H1 (cell line): ENCODE results near the gene ALPG. TPM values are rescaled to one million over a fixed set of nuclear protein-coding genes. Genes with fewer than 3 reads are reported as not detected.

Experiments
- ATF3 ChIP-seq: IDR thresholded peaks from 2 replicates; pipeline ENCODE4 v1.6.1; 2011; ENCODE audit warnings: low read depth, mild to moderate bottlenecking, low read length; ENCODE audit not compliant: insufficient read depth
- CBX8 ChIP-seq: fragments of 300-800, 300-1000 bp; sonication (generic); IDR thresholded peaks from 2 replicates; pipeline ENCODE4 v1.7.1; 2016; ENCODE audit warnings: low read depth, low read length, borderline replicate concordance
- E2F6 ChIP-seq: IDR thresholded peaks from 2 replicates; pipeline ENCODE4 v1.6.1; 2012; ENCODE audit warnings: inconsistent platforms
- EZH2 ChIP-seq: fragments of 200-600 bp; sonication (generic); IDR thresholded peaks from 2 replicates; pipeline ENCODE4 v1.7.1; 2012; ENCODE audit warnings: low read depth, mild to moderate bottlenecking, moderate library complexity, low read length, inconsistent platforms; ENCODE audit not compliant: severe bottlenecking
- GTF2F1 ChIP-seq: IDR thresholded peaks from 2 replicates; pipeline ENCODE4 v1.6.1; 2012; ENCODE audit warnings: low read depth, low read length, improper control_type of control experiment, borderline replicate concordance
- HDAC6 ChIP-seq: IDR thresholded peaks from one replicate; pipeline ENCODE4 v1.7.1; 2012; ENCODE audit warnings: low read depth, mild to moderate bottlenecking, inconsistent platforms, low read length, moderate library complexity
- MAFK ChIP-seq: IDR thresholded peaks from 2 replicates; pipeline ENCODE4 v1.6.1; 2012; ENCODE audit warnings: low read depth, mild to moderate bottlenecking, improper control_type of control experiment, low read length
- MAX ChIP-seq: IDR thresholded peaks from 2 replicates; pipeline ENCODE4 v1.6.1; 2012; ENCODE audit warnings: inconsistent platforms
- POLR2A ChIP-seq, 2 experiments: IDR thresholded peaks; 1 replicate in 1 of 2; 2 replicates in 1 of 2; pipeline ENCODE4 v1.6.1; 2011; ENCODE audit warnings: low read depth in 2 of 2, low read length in 2 of 2, mild to moderate bottlenecking in 2 of 2; ENCODE audit errors: control extremely low read depth in 1 of 2
- SIX5 ChIP-seq: IDR thresholded peaks from 2 replicates; pipeline ENCODE4 v1.6.1; 2011; ENCODE audit warnings: mild to moderate bottlenecking, low read depth, low read length
- SUZ12 ChIP-seq: fragments of 200-600 bp; sonication (generic); IDR thresholded peaks from 2 replicates; pipeline ENCODE4 v1.6.1; 2012; ENCODE audit warnings: mild to moderate bottlenecking, inconsistent platforms, low read length, moderate library complexity, mixed read lengths
- TEAD4 ChIP-seq: IDR thresholded peaks from 2 replicates; pipeline ENCODE4 v1.6.1; 2012; ENCODE audit warnings: low read depth, low read length, inconsistent platforms, mixed read lengths
- polyA plus RNA-seq, 7 experiments: library from polyadenylated mRNA; depleted of rRNA in 3 of 7; stranded (reverse) in 5 of 7; unstranded in 2 of 7; fragments of >200 nt in 5 of 7; fragments of 200-250 nt in 2 of 7; gene quantifications; 1 replicate in 5 of 7; 2 replicates in 1 of 7; 4 replicates in 1 of 7; pipeline versions ENCODE4 v1.2.1 to v1.2.3, GENCODE V29; 2011 to 2013; ENCODE audit warnings: missing spikeins in 2 of 7, mixed read lengths in 2 of 7
- total RNA-seq: library from RNA; stranded (reverse); fragmentation: NEBNext Ultra II Directional; extraction: Animal tissue kit (Norgen Biotek cat#: 25700); gene quantifications from 2 replicates; pipeline ENCODE4 v1.2.1, GENCODE V29; 2021

ALPG gene
- total and polyA plus RNA-seq, 2 of the 8 experiments (the other 6 are each of a cell fraction or from before 2014, with no cell fraction given), result 0.56 to 2.1 TPM

- TF ChIP-seq SUZ12 (no peak), HDAC6 (no peak), CBX8 (no peak), GTF2F1 (no peak), MAFK (no peak), TEAD4 (no peak), MAX (peak; percentile 76), EZH2 (no peak), E2F6 (no peak), SIX5 (no peak), ATF3 (no peak), POLR2A (IDR thresholded peaks at IDR 0.05; ENCODE audit: control extremely low read depth in 1 of 2, low read depth in 2 of 2, low read length in 2 of 2) (0 out of 3 replicates have a peak, but pooled peaks of 1 of the 2 experiments have one; percentile 14)
Observed at GRCh38 chr2:232387451-232388171, 19.0 kb upstream of the ALPG start (continued).
